Osteocyte (in vitro differentiated cells): ENCODE results near the gene NBR1. TPM values are rescaled to one million over a fixed set of nuclear protein-coding genes. Genes with fewer than 3 reads are reported as not detected.
A peak's percentile ranks its signal among the peaks of the same experiment; 100 is the strongest.

Experiments used
- DNase-seq: peaks from one replicate; pipeline ENCODE4 v3.0.0; 2021; ENCODE audit warnings: mixed read lengths; ENCODE audit not compliant: unreplicated experiment; ENCODE audit errors: extremely low spot score
- H3K27ac Mint-ChIP-seq: one replicate; pipeline ENCODE4 v1.8.0; 2021; ENCODE audit warnings: mild to moderate bottlenecking, mixed read lengths; ENCODE audit not compliant: unreplicated experiment
- H3K27me3 Mint-ChIP-seq: one replicate; pipeline ENCODE4 v1.8.0; 2021; ENCODE audit warnings: mixed read lengths; ENCODE audit not compliant: unreplicated experiment
- H3K36me3 Mint-ChIP-seq: one replicate; pipeline ENCODE4 v1.8.0; 2021; ENCODE audit warnings: mixed read lengths; ENCODE audit not compliant: unreplicated experiment
- H3K4me1 Mint-ChIP-seq: one replicate; pipeline ENCODE4 v1.8.0; 2021; ENCODE audit warnings: mixed read lengths; ENCODE audit not compliant: unreplicated experiment
- H3K4me3 Mint-ChIP-seq: one replicate; pipeline ENCODE4 v1.8.0; 2021; ENCODE audit warnings: mild to moderate bottlenecking, moderate library complexity, mixed read lengths; ENCODE audit not compliant: unreplicated experiment
- H3K9me3 Mint-ChIP-seq: one replicate; pipeline ENCODE4 v1.8.0; 2021; ENCODE audit warnings: mixed read lengths; ENCODE audit not compliant: unreplicated experiment
- CTCF ChIP-seq: fragments of 200-600 bp; sonication (generic); IDR thresholded peaks from 2 replicates; pipeline ENCODE4 v1.5.0; 2021; ENCODE audit warnings: antibody characterized with exemption, mild to moderate bottlenecking, moderate library complexity
- total RNA-seq: library from RNA; stranded (reverse); gene quantifications from 2 replicates; pipeline ENCODE4 v1.2.1, GENCODE V29; 2021

NBR1 gene
- total RNA-seq, 1 donor from 2014 or later = 102 TPM

- Mint-ChIP-seq H3K4me3 (no peak overlapping the region), H3K4me1 (peaks cover 13% of the 10 kb centered on the region), H3K9me3 (no peaks in the 10 kb centered on the region), H3K27ac (no peak overlapping the region), H3K27me3 (no peaks in the 10 kb centered on the region), H3K36me3 (peaks cover 13% of the 10 kb centered on the region)
- peak; percentile 34 for DNase-seq
- TF ChIP-seq CTCF = no peak
Measured at GRCh38 chr17:43216762-43217613, 46.0 kb downstream of the NBR1 start.

- Mint-ChIP-seq H3K4me3 (no peak overlapping the region), H3K27ac (no peak overlapping the region), H3K27me3 (no peaks in the 10 kb centered on the region)
Measured at GRCh38 chr17:43217614-43218087, 46.6 kb downstream of the NBR1 start.

GRCh38 chr17:43219001-43219400 lies 48.0 kb downstream of the NBR1 start:
- TF ChIP-seq CTCF = no peak
- Mint-ChIP-seq H3K4me1 (no peaks in the 10 kb centered on the region), H3K36me3 (peaks cover 11% of the 10 kb centered on the region), H3K9me3 (no peaks in the 10 kb centered on the region), H3K27ac (no peak overlapping the region), H3K27me3 (no peaks in the 10 kb centered on the region), H3K4me3 (no peak overlapping the region)
- DNase-seq = peak; percentile 57

More at GRCh38 chr17:43217614-43218087, 46.6 kb downstream of the NBR1 start:
- Mint-ChIP-seq H3K36me3 (peaks cover 13% of the 10 kb centered on the region), H3K9me3 (no peaks in the 10 kb centered on the region), H3K4me1 (peaks cover 7% of the 10 kb centered on the region)
- TF ChIP-seq CTCF = no peak
- peak; percentile 53 for DNase-seq

GRCh38 chr17:43219746-43220380 lies 48.8 kb downstream of the NBR1 start:
- H3K36me3 Mint-ChIP-seq = peaks cover 11% of the 10 kb centered on the region
- no peak overlapping the region for H3K27ac Mint-ChIP-seq
- DNase-seq = peak; percentile 46
- no peak overlapping the region for H3K4me3 Mint-ChIP-seq
- no peaks in the 10 kb centered on the region for H3K27me3 Mint-ChIP-seq
- H3K4me1 Mint-ChIP-seq = no peaks in the 10 kb centered on the region
- no peaks in the 10 kb centered on the region for H3K9me3 Mint-ChIP-seq
- no peak for TF ChIP-seq CTCF

GRCh38 chr17:43220511-43221125 lies 49.6 kb downstream of the NBR1 start:
- DNase-seq = peak; percentile 62
- no peak overlapping the region for H3K4me3 Mint-ChIP-seq
- no peak overlapping the region for H3K27ac Mint-ChIP-seq
- H3K4me1 Mint-ChIP-seq = no peaks in the 10 kb centered on the region
- H3K27me3 Mint-ChIP-seq = no peaks in the 10 kb centered on the region
- peaks cover 10% of the 10 kb centered on the region for H3K36me3 Mint-ChIP-seq
- no peak for TF ChIP-seq CTCF
- no peaks in the 10 kb centered on the region for H3K9me3 Mint-ChIP-seq
